ENCODE measurements around the gene ITPR1.

The ITPR1 gene

DNA sequence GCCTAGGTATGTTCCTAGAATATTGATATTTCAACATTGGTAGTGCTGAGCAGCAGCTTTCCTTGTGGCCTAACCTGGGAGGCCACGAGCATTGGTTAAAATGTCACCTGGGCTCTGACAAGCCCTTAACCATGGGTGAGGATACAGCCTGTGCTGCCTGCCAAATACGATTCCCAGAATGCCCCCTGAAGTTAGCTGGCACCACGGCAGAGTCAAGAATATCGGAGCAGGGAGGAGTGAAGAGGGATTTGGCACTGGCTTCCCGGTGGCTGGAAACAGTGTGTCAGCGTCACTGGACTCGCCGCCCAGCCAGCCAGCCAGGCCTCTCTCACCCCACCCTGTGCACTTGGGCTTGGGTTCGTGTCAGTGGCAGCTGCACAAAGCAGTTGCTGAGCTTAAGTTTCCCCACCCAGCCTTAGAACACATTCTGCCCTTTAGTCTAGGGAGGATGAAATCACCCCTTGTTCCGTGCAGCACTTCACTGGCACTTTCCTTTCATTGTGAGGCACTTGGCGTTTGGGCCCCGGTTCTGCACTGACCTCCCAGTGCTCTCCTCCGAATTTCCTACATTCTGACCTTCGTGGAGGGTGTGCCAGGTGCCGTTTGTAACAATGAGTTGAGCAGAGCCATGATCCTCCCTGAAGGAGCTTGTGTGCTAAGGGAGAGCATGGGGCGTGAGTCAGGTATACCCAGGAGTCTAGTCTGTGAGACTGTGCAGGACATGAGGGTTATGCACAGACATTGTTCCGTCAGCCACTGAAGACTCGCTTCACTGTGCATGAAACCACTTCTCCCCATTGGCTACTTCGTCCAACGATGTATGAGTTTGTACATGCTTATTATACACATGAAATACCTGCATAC is 333.3 kb downstream of the ITPR1 start:
- ChIA-PET CTCF (no interaction called here), POLR2A (ENCODE audit: low non-redundant PET) (interaction anchor here (0.6 kb wide), 1 partner anchor 169 kb away, joined by 3 read pairs; no protein-coding TSS in a partner anchor)
- DNase-seq (ENCODE audit: low spot score): peak; percentile 39
- TF ChIP-seq, protein P1, sequence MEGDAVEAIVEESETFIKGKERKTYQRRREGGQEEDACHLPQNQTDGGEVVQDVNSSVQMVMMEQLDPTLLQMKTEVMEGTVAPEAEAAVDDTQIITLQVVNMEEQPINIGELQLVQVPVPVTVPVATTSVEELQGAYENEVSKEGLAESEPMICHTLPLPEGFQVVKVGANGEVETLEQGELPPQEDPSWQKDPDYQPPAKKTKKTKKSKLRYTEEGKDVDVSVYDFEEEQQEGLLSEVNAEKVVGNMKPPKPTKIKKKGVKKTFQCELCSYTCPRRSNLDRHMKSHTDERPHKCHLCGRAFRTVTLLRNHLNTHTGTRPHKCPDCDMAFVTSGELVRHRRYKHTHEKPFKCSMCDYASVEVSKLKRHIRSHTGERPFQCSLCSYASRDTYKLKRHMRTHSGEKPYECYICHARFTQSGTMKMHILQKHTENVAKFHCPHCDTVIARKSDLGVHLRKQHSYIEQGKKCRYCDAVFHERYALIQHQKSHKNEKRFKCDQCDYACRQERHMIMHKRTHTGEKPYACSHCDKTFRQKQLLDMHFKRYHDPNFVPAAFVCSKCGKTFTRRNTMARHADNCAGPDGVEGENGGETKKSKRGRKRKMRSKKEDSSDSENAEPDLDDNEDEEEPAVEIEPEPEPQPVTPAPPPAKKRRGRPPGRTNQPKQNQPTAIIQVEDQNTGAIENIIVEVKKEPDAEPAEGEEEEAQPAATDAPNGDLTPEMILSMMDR (conservative IDR thresholded peaks at IDR 0.05; ENCODE audit: low read depth): no peak
- peak overlapping the region; percentile 98 for H3K27ac ChIP-seq

DNA sequence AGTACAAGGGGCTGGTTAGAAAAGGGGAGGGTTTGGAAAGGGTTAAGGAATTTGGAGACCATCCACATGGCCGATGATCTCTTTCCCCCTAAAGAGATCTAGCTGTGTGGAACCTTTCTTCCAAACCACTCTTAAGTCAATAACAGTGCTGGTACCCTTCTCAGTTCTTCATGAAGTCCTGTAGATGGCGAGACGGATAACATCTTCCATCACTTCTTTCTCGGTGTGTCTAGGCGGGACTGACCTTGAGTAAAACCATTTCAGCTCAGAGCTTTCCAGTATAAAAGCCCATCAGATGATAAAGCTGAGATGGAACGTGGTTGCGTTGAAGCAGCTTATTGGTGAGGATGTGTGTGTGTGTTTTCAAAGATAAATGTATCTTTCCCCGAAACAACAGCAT is 334.6 kb downstream of the ITPR1 start:
- no peak for DNase-seq (ENCODE audit: low spot score)
- no peak overlapping the region for H3K27ac ChIP-seq
- POLR2A ChIA-PET (ENCODE audit: low non-redundant PET): no interaction called here
- TF ChIP-seq, protein P1 (conservative IDR thresholded peaks at IDR 0.05; ENCODE audit: low read depth): no peak
- CTCF ChIA-PET: interaction anchor here (0.6 kb wide), 1 partner anchor 107 kb away, joined by 4 read pairs; no protein-coding TSS in a partner anchor

DNA sequence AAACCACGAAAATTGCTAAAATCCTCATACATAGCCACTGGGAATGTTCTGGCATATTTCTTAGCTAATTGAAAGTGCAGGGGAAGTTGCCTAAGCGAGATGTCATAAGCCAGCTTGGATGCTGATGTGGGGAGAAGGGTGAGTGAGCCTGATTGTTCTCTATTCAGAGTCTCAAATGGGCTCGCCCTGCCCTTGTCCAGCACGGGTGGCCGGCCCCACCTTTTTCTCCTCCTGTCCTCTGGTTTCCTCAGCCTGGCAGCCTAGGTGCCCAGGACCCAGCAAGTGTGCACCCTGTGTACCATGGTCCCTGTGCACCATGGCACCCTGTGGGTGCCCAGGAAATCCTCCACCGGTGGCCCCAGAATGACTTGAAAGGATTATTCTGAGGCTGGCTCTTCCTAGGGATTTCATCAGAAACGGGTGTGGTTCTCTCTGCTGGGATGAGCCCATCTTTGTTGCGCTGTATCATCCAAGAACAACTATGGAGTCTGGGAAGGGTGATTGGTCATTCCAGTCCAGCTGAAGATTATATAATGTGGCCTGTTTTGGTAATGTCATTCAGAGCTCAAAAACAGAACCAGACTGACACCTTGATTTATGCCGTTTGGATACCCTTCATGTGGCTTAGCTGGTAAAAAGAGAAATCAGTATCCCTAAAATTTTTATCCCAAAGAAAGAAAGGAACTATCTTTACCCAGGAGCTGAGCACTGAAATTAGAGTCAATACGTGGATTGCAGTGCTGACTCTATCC is 335.3 kb downstream of the ITPR1 start:
- CTCF ChIA-PET: no interaction called here
- H3K27ac ChIP-seq: peak overlapping the region; percentile 82
- POLR2A ChIA-PET (ENCODE audit: low non-redundant PET): no interaction called here
- DNase-seq (ENCODE audit: low spot score): no peak
- TF ChIP-seq, protein P1 (conservative IDR thresholded peaks at IDR 0.05; ENCODE audit: low read depth): no peak

DNA sequence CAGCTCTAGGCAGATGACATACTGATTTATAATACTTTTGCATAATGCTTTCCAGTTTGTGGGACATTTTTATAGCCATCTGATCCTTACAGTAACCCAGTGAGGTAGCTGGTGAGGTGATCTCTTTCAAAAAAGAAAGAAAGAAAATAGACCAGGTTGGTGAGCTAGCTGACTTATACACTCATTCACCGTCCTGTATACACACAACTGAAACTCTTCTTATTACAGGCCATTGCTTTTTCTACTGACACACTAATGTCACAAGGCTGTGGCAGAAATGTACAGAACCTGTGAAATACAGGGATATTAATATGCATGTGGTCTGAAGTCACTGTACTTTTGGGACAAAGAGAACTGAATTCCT is 335.9 kb downstream of the ITPR1 start:
- no peak for DNase-seq (ENCODE audit: low spot score)
- no peak overlapping the region for H3K27ac ChIP-seq
- TF ChIP-seq, protein P1 (conservative IDR thresholded peaks at IDR 0.05; ENCODE audit: low read depth): no peak
- ChIA-PET CTCF (interaction anchor here (0.6 kb wide), 1 partner anchor 38 kb away, joined by 3 read pairs; no protein-coding TSS in a partner anchor), POLR2A (ENCODE audit: low non-redundant PET) (no interaction called here)

DNA sequence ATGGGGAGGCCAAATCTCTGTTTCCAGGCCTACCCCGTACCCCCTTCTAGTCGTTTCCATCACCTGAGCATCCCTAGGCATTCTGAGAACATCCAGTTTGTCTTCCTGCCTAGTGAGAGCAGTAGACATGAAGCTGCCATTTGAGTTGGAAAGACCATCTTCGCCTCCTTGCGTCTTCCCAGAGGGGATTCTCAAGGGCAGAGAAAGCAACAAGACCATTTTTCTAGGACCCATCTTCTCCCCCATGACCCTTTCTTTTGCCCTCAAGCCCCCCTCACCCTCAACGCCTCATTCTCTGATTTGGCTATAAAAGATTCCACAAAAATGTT is 337.4 kb downstream of the ITPR1 start:
- POLR2A ChIA-PET (ENCODE audit: low non-redundant PET): no interaction called here
- CTCF ChIA-PET: no interaction called here

DNA sequence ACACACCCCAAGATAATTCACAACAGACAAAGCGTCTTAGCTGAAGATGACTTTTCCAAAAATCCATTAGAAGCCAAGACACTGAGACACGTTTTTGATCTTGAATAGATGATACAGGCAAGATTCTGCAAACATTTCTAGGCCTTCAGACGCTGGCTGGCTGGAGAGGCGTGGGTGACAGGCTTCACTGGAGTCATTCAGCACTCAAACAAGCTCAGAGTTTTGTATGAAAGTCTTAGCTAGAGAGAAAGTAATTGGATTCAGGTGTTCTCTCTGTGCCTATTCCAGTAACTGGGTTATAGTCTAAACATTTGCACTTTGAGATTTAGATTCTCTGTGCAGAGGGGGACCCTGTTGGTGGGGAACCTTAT is 338.4 kb downstream of the ITPR1 start:
- no peak for DNase-seq (ENCODE audit: low spot score)
- peak overlapping the region; percentile 56 for H3K27ac ChIP-seq

More for the DNA sequence above, 337.4 kb downstream of the ITPR1 start:
- TF ChIP-seq, protein P1 (conservative IDR thresholded peaks at IDR 0.05; ENCODE audit: low read depth): no peak
- DNase-seq (ENCODE audit: low spot score): no peak
- H3K27ac ChIP-seq: no peak overlapping the region

More for the DNA sequence above, 338.4 kb downstream of the ITPR1 start:
- ChIA-PET POLR2A (ENCODE audit: low non-redundant PET) (no interaction called here), CTCF (no interaction called here)
- TF ChIP-seq, protein P1 (conservative IDR thresholded peaks at IDR 0.05; ENCODE audit: low read depth): no peak
